Left colon (tissue), 2 donors: Measurements from ENCODE around the gene SPINT2. TPM values are rescaled to one million over a fixed set of nuclear protein-coding genes. Genes with fewer than 3 reads are reported as not detected.

Source experiments
- ATAC-seq: fragments of 200-7000 bp; cut with Tn5 transposase; one replicate; pipeline ENCODE4 v1.9.1; 2020; ENCODE audit warnings: mild to moderate bottlenecking, moderate library complexity
- DNase-seq, 2 donors: peaks; one replicate each; pipeline ENCODE4 v3.0.0-alpha.2; 2020
- intact Hi-C, 2 donors: fragments of 100-400 bp; cut with DNase I in 1 of 2; cut with micrococcal nuclease in 1 of 2; formaldehyde crosslinking; loops; one replicate each; pipeline versions ENCODE4 v1.11.2 to v1.14.0; 2022; cut with DNase I, micrococcal nuclease
- total RNA-seq, 2 donors: library from RNA; stranded (reverse); fragmentation: NEBNext Ultra II Directional; extraction: Animal tissue kit (Norgen Biotek cat#: 25700); gene quantifications; one replicate each; pipeline ENCODE4 v1.2.1, GENCODE V29; 2021
- donor health status: DM: no; HTN: no; CAD: no.
- donor health status: DM: yes; HTN: yes; CAD: no.

The SPINT2 gene
- total RNA-seq, 2 donors from 2014 or later = 852 to 964 TPM

DNA sequence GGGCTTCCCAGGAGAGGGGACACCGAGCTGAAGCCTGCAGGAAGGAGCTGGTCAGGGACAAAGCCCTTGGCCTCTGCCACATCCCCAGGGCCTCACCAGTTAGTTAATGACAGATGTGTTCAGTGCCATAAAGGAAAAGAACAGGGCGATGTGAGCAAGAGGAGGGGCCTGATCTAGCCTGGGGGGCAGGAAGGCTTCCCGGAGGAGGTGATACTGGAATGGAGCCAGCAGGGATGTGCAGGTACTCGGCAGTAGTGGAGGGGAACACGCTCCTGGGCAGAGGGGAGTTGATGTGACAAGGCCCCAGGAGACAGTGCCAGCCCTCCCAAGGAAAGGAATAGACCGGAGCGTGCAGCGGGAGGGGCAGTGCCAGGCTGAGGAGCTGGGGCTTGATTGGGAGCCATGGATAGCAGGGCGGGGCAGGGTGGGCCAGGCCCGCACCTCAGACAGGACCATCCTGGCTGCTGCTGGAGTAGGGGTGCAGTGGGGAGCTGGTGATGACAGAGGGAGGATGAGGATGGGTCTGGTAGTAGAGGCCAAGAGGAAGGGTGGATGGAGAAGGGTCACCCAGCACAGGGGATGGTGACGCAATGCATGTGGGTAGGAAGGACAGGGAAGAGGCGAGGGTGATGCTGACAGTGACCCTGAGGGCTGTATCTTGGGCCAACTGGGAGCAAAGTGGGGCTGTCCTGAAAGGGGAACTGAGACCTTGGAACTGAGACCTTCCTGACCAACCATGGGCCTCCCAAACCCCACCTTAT lies 43.8 kb downstream of the SPINT2 start:
- no peak for ATAC-seq

DNA sequence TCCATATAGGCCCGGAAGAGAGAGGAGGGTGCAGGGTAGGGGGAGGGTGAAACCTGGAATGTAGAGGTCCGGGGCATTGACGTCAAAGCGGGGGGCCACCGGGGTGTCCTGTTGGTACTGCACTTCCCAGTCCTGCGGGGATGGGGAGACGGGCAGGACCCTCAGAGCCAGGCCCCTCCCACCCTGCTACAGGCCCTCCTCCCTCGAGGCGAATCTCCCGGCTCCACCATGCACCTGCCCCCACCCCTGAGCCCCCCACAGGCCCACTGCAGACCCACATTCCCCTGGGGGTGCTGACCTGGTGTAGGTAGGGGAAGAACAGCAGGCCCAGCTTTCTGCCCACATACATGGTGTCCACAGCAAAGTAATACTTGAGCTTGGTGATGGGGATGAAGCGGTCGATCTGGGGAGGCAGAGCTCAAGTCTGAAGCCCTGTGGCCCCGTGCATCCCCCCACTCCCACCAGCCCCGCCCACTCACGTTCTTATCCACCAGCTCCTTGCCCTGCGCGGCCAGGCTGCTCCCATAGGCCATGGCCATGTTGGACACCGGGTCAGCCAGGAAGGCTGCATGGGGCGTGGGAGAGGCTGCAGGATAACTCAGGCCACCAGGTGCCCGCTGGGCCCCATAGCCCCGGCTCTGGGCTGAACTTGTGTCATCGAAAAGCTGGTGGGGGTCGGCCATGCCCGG lies 44.7 kb downstream of the SPINT2 start:
- DNase-seq (no peak), ATAC-seq (no peak)
- intact Hi-C loops = no loop called here

More for the DNA sequence above, 43.8 kb downstream of the SPINT2 start:
- DNase-seq = no peak
- intact Hi-C loops = no loop called here

DNA sequence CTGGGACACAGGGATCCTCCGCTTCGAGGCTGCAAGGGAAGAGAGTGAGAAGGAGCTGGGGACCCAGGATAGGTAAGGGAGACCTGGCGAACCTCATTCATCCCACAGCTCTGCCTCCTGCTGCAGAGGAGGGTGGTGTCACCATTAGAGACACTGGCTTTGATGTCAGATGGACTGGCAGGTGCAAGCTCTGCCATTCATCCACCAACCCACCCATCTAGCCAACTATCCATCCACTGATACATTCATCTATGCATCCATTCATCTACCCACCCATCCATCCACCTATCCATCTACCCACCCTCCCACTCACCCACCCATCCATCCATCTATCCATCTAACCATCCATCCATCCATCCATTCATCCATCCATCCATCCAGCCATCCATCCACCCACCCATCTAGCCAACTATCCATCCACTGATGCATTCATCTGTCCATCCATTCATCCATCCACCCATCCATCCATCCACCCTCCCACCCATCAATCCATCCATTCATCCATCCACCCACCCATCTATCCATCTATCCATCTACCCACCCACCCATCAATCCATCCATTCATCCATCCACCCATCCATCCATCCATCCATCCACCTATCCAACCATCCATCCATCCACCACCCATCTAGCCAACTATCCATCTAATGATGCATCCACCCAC lies 45.4 kb downstream of the SPINT2 start:
- ATAC-seq = no peak

GRCh38 chr19:38310279-38310670 lies 45.9 kb downstream of the SPINT2 start:
- no peak for ATAC-seq
- intact Hi-C loops = no loop called here

More for the DNA sequence above, 45.4 kb downstream of the SPINT2 start:
- intact Hi-C loops = no loop called here
- DNase-seq = no peak

DNA sequence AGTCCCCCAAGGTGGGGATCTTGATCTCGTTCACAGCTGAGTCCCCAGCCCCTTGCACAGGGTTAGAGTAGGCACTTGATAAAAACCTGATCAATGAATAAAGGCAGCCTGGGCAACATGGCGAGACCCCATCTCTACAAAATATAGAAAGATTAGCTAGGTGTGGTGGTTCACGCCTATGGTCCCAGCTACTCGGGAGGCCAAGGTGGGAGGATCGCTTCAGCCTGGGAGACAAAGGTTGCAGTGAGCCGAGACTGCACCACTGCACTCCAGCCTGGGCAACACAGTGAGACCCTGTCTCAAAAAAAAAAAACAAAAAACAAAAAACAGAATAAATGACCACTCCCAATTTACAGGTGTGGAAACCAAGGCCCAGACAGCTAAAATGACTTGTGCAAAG lies 46.6 kb downstream of the SPINT2 start:
- no peak for ATAC-seq
- DNase-seq = no peak
- intact Hi-C loops = no loop called here

More at GRCh38 chr19:38310279-38310670, 45.9 kb downstream of the SPINT2 start:
- no peak for DNase-seq

- intact Hi-C loops = no loop called here
- ATAC-seq (peak; percentile 86), DNase-seq (peak; percentile 95 to 99)
These were observed 51.5 kb downstream of the SPINT2 start, which contains the start of gene YIF1B for GRCh38 chr19:38315657-38316476. Gene YIF1B, minus strand, starts transcription at chr19:38315947. Its CDS starts 30 bp downstream, at chr19:38315917.

- ATAC-seq = no peak
- no peak for DNase-seq
- intact Hi-C loops = no loop called here
These were observed 52.2 kb downstream of the SPINT2 start for GRCh38 chr19:38316477-38317067.

DNA sequence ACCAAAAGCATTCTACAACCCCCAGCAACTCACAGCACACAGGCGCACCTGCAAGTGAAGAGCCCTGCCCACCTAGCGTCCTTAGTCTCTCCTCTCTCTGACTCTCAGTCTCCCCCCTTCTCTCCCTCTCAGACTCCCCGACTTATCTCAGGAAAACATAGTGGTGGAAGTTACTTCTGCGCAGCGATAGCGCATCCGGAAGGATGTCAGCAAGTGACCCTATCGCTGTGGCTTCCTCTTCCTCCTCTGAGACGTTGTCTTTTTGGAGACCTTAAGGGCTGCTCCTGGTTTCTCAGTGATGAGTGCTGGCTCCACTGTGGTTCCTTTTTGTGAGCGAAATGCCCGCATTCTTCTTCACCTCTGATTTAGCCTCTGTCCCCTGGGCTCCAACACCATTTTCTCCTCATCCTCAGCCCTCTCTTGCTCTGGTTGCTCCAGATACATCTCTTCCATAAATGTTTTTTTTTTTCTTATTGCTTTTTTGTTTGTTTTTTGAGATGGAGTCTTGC lies 52.8 kb downstream of the SPINT2 start:
- DNase-seq = peak in 1 of 2 donors; percentile 25
- intact Hi-C loops = no loop called here
- ATAC-seq = no peak

DNA sequence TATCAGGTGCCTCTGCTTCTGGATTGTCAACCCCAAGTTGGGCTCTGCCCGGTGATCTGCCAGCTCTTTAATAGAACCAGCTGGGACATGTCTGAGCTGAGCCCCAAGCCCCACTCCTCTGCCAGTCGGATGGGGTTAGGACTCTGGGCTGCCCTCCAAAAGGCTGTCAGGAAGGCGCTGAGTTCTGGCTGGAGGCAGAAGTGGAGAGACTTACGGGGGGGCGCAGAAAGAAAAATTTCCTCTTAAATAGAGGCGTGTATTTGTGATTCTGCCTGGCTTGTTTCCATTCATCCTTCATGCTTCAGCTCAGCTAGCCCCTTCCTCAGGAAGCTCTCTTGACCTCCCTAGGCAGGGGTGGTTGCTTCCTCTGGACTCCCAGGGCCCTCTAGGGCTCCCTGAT lies 54.3 kb downstream of the SPINT2 start:
- DNase-seq (no peak), ATAC-seq (no peak)
- intact Hi-C loops = no loop called here

DNA sequence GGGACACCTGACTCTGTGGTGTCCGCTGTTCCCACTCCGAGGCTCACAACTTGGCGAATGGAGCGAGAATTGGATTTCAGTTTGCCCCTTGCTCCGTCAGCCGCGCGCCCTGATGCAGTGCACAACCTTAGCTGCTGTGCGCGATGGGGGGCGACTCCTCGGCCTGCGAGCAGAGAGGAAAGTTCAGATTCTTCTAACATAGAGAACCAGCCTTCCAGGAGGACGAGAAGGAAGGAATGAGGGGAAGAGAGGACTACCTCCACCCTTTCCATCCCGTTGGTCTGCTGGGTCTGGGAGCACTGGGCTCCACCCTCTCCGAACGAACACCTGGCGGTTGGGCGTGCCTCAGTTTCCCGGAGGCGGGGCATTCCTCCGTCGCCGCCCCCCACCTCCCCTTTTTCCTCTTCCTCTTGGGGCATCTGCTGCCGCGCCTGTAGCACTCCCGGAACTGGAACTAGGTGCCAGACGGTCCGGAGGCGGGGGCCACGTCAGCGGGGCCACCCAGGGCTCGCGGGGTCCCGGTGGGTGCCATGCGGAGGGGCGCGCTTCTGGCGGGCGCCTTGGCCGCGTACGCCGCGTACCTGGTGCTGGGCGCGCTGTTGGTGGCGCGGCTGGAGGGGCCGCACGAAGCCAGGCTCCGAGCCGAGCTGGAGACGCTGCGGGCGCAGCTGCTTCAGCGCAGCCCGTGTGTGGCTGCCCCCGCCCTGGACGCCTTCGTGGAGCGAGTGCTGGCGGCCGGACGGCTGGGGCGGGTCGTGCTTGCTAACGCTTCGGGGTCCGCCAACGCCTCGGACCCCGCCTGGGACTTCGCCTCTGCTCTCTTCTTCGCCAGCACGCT lies 55.3 kb downstream of the SPINT2 start, which contains the start of gene KCNK6:
KCNK6 (plus strand) TSS at position 425 of the 838 bp plus-strand sequence; CDS start at position 531, 106 bp downstream.
- peak; percentile 86 to 87 for DNase-seq
- intact Hi-C loops = loop anchor here in 1 of 2 donors (10.0 kb wide), 1 partner anchor 65 kb away; the partner anchor contains the start of gene PPP1R14A
- peak; percentile 59 for ATAC-seq

DNA sequence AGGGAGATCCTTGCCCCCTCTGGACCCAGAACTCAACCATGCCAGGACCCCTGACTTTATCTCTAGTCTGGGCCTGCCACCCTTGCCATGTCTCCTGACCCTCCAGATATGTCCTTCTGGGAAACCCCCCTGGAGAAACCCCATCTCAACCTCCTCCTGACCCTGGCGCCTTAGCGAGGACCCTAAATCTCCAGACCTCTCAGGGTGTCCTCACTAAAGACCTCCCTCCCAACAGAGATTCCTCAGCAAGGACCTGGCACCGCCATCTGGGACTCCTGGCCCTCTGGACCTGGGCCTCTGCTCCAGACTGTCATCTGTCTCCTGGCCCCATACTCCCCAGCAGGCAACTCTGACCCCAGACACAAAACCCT lies 56.6 kb downstream of the SPINT2 start:
- ATAC-seq (no peak), DNase-seq (no peak)
- intact Hi-C loops = loop anchor here in 1 of 2 donors (10.0 kb wide), 1 partner anchor 66 kb away; the partner anchor contains the start of gene PPP1R14A

- intact Hi-C loops = loop anchor here in 1 of 2 donors (10.0 kb wide), 1 partner anchor 67 kb away; the partner anchor contains the start of gene PPP1R14A
- ATAC-seq (no peak), DNase-seq (peak; percentile 34 to 85)
These were observed 57.3 kb downstream of the SPINT2 start for GRCh38 chr19:38321646-38322196.

- DNase-seq (no peak), ATAC-seq (no peak)
- intact Hi-C loops = loop anchor here in 1 of 2 donors (10.0 kb wide), 1 partner anchor 68 kb away; the partner anchor contains the start of gene PPP1R14A
These were observed 58.9 kb downstream of the SPINT2 start for GRCh38 chr19:38323291-38323690.

- no peak for ATAC-seq
- DNase-seq = no peak
- intact Hi-C loops = loop anchor here in 1 of 2 donors (10.0 kb wide), 1 partner anchor 70 kb away; the partner anchor contains the start of gene PPP1R14A
These were observed 60.1 kb downstream of the SPINT2 start for GRCh38 chr19:38324431-38324830.

DNA sequence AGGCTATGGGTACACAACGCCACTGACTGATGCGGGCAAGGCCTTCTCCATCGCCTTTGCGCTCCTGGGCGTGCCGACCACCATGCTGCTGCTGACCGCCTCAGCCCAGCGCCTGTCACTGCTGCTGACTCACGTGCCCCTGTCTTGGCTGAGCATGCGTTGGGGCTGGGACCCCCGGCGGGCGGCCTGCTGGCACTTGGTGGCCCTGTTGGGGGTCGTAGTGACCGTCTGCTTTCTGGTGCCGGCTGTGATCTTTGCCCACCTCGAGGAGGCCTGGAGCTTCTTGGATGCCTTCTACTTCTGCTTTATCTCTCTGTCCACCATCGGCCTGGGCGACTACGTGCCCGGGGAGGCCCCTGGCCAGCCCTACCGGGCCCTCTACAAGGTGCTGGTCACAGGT lies 62.2 kb downstream of the SPINT2 start:
- intact Hi-C loops = loop anchor here (5.0 to 10.0 kb wide), 2 partner anchors 72 to 84 kb away; partner anchors contain the start of gene PPP1R14A (in 1 of the 2)
- DNase-seq (no peak), ATAC-seq (no peak)

- ATAC-seq (peak; percentile 13), DNase-seq (no peak)
- intact Hi-C loops = loop anchor here (5.0 to 10.0 kb wide), 2 partner anchors 75 to 87 kb away; partner anchors contain the start of gene PPP1R14A (in 1 of the 2)
These were observed 65.3 kb downstream of the SPINT2 start for GRCh38 chr19:38329651-38330050.
